Mesendoderm (in vitro differentiated cells): ENCODE data around the gene NPAS3.

ENCODE experiments used
- DNase-seq: peaks from one replicate; pipeline ENCODE4 v3.0.0; 2013
- H2AK5ac ChIP-seq: 2 replicates; pipeline ENCODE4 v1.6.1; 2013; ENCODE audit warnings: low read length, inconsistent platforms
- H2BK120ac ChIP-seq: 2 replicates; pipeline ENCODE4 v1.6.1; 2013; ENCODE audit warnings: low read depth, mild to moderate bottlenecking, low read length, moderate library complexity, mixed read lengths
- H2BK15ac ChIP-seq: replicated peaks from 2 replicates; pipeline ENCODE4 v1.6.1; 2013; ENCODE audit warnings: low read depth, mild to moderate bottlenecking, moderate library complexity
- H2BK5ac ChIP-seq: 2 replicates; pipeline ENCODE4 v1.6.1; 2013; ENCODE audit warnings: low read length, inconsistent platforms
- H3K18ac ChIP-seq: 2 replicates; pipeline ENCODE4 v1.6.1; 2013; ENCODE audit warnings: mild to moderate bottlenecking, low read length, mixed read lengths
- H3K23ac ChIP-seq: one replicate; pipeline ENCODE4 v1.6.1; 2013; ENCODE audit warnings: low read length
- H3K27ac ChIP-seq: 2 replicates; pipeline ENCODE4 v1.5.1; 2013; ENCODE audit warnings: low read depth, mild to moderate bottlenecking, inconsistent platforms, low read length, moderate library complexity
- H3K27me3 ChIP-seq: 2 replicates; pipeline ENCODE4 v1.6.1; 2013; ENCODE audit warnings: low read length, control low read depth, mild to moderate bottlenecking, inconsistent platforms; ENCODE audit not compliant: insufficient read depth, poor library complexity
- H3K36me3 ChIP-seq: 2 replicates; pipeline ENCODE4 v1.6.1; 2013; ENCODE audit warnings: low read length, inconsistent platforms; ENCODE audit not compliant: control insufficient read depth, insufficient read depth
- H3K4ac ChIP-seq: one replicate; pipeline ENCODE4 v1.6.1; 2013; ENCODE audit warnings: low read depth, mild to moderate bottlenecking, low read length, moderate library complexity
- H3K4me1 ChIP-seq: 2 replicates; pipeline ENCODE4 v1.6.1; 2013; ENCODE audit warnings: low read depth, low read length, inconsistent platforms; ENCODE audit not compliant: control insufficient read depth
- H3K4me2 ChIP-seq: 2 replicates; pipeline ENCODE4 v1.6.1; 2013; ENCODE audit warnings: low read length
- H3K4me3 ChIP-seq: 2 replicates; pipeline ENCODE4 v1.5.1; 2013; ENCODE audit warnings: mild to moderate bottlenecking, low read length
- H3K56ac ChIP-seq: one replicate; pipeline ENCODE4 v1.6.1; 2013; ENCODE audit warnings: low read length
- H3K79me1 ChIP-seq: 2 replicates; pipeline ENCODE4 v1.6.1; 2013; ENCODE audit warnings: low read length, inconsistent platforms
- H3K79me2 ChIP-seq: 2 replicates; pipeline ENCODE4 v1.6.1; 2013; ENCODE audit warnings: mild to moderate bottlenecking, low read length; ENCODE audit not compliant: control insufficient read depth, insufficient read depth
- H3K9ac ChIP-seq: 2 replicates; pipeline ENCODE4 v1.6.1; 2013; ENCODE audit warnings: low read length, inconsistent platforms
- H4K5ac ChIP-seq: one replicate; pipeline ENCODE4 v1.6.1; 2013; ENCODE audit warnings: low read length
- H4K8ac ChIP-seq: one replicate; pipeline ENCODE4 v1.6.1; 2013; ENCODE audit warnings: low read depth, mild to moderate bottlenecking, control low read depth, low read length, moderate library complexity
- WGBS: extraction: QIAGEN DNeasy Blood & Tissue Kit; methylation state at CpG from one replicate; pipeline ENCODE4 v1.1.7; 2013; ENCODE audit warnings: low lambda C conversion rate, missing lambda C conversion rate; ENCODE audit not compliant: insufficient coverage; ENCODE audit errors: extremely low coverage; 5-methylcytosine and 5-hydroxymethylcytosine counted together

NPAS3 gene

GRCh38 chr14:33792009-33792719 lies 853.5 kb downstream of the NPAS3 start:
- H3K9ac ChIP-seq, result no peak overlapping the region
- H3K79me2 ChIP-seq, result no peaks in the 10 kb centered on the region
- H2BK120ac ChIP-seq, result no peak overlapping the region
- no peak overlapping the region for H2BK15ac ChIP-seq
- WGBS, result no CpG with 5 or more reads among the region's 8 CpGs
- H3K23ac ChIP-seq, result no peak overlapping the region
- H3K4me3 ChIP-seq, result no peak overlapping the region
- no peak overlapping the region for H3K56ac ChIP-seq
- H3K27ac ChIP-seq, result no peak overlapping the region
- no peak overlapping the region for H2AK5ac ChIP-seq
- H3K4me2 ChIP-seq, result no peak overlapping the region
- no peak overlapping the region for H3K18ac ChIP-seq
- H3K79me1 ChIP-seq, result no peaks in the 10 kb centered on the region
- H4K5ac ChIP-seq, result no peak overlapping the region
- H3K36me3 ChIP-seq, result no peaks in the 10 kb centered on the region
- H4K8ac ChIP-seq, result no peak overlapping the region
- no peak overlapping the region for H2BK5ac ChIP-seq
- H3K4ac ChIP-seq, result no peak overlapping the region
- H3K4me1 ChIP-seq, result no peaks in the 10 kb centered on the region
- H3K27me3 ChIP-seq, result no peaks in the 10 kb centered on the region
- no peak for DNase-seq

DNA sequence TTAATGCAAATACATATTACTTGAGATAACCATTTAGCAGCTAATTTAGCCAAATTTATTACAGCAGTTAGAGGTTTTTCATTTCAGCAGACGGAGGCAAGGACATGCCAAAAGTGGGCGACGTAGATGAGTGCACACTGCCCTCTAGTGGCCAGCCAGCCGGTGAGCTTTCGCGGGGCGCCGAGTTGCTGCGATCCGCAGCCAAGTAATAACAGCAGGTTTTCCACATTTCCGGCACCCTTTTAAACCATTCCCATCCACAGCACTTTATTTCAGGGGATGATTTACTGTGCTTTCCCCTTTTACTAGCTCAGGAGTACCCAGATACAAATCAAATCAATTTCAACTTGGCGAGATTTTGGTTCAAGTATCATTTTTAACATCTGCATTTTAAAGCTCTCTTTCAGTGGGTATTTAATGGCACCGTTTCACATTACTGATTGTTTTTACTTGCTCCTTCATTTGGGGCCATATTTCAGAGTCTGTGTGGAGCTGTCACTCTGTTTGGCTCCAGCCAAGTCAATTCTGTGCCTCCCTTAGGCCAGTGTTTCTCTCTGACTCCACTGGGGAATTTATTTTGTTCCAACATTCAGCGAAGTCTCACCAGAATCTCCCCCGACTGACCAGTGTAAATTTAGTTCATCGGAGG lies 854.2 kb downstream of the NPAS3 start:
- H3K4me1 ChIP-seq, result no peaks in the 10 kb centered on the region
- H3K23ac ChIP-seq, result no peak overlapping the region
- H3K27ac ChIP-seq, result no peak overlapping the region
- H2BK15ac ChIP-seq, result no peak overlapping the region
- H3K79me2 ChIP-seq, result no peaks in the 10 kb centered on the region
- DNase-seq, result peak; percentile 72
- no peak overlapping the region for H2BK120ac ChIP-seq
- no CpG with 5 or more reads among the region's 16 CpGs for WGBS
- H3K18ac ChIP-seq, result peak overlapping the region; percentile 40
- H3K36me3 ChIP-seq, result no peaks in the 10 kb centered on the region
- no peak overlapping the region for H3K56ac ChIP-seq
- no peak overlapping the region for H4K5ac ChIP-seq
- no peak overlapping the region for H3K4me2 ChIP-seq
- no peak overlapping the region for H2AK5ac ChIP-seq
- H3K27me3 ChIP-seq, result no peaks in the 10 kb centered on the region
- no peak overlapping the region for H2BK5ac ChIP-seq
- H4K8ac ChIP-seq, result no peak overlapping the region
- no peak overlapping the region for H3K4me3 ChIP-seq
- H3K4ac ChIP-seq, result no peak overlapping the region
- no peaks in the 10 kb centered on the region for H3K79me1 ChIP-seq
- no peak overlapping the region for H3K9ac ChIP-seq

- no peaks in the 10 kb centered on the region for H3K79me1 ChIP-seq
- H2AK5ac ChIP-seq, result no peak overlapping the region
- H4K5ac ChIP-seq, result no peak overlapping the region
- H3K27me3 ChIP-seq, result no peaks in the 10 kb centered on the region
- no peak overlapping the region for H3K4ac ChIP-seq
- no peak overlapping the region for H3K56ac ChIP-seq
- H3K36me3 ChIP-seq, result no peaks in the 10 kb centered on the region
- no peaks in the 10 kb centered on the region for H3K4me1 ChIP-seq
- no peak overlapping the region for H3K18ac ChIP-seq
- H3K27ac ChIP-seq, result no peak overlapping the region
- no peak overlapping the region for H3K9ac ChIP-seq
- no peak for DNase-seq
- H3K23ac ChIP-seq, result no peak overlapping the region
- no peak overlapping the region for H2BK120ac ChIP-seq
- no peak overlapping the region for H3K4me2 ChIP-seq
- H3K79me2 ChIP-seq, result no peaks in the 10 kb centered on the region
- H4K8ac ChIP-seq, result no peak overlapping the region
- no CpG with 5 or more reads among the region's 11 CpGs for WGBS
- H2BK5ac ChIP-seq, result no peak overlapping the region
- H2BK15ac ChIP-seq, result no peak overlapping the region
- no peak overlapping the region for H3K4me3 ChIP-seq
Measured at GRCh38 chr14:33793398-33794110, 854.9 kb downstream of the NPAS3 start.

DNA sequence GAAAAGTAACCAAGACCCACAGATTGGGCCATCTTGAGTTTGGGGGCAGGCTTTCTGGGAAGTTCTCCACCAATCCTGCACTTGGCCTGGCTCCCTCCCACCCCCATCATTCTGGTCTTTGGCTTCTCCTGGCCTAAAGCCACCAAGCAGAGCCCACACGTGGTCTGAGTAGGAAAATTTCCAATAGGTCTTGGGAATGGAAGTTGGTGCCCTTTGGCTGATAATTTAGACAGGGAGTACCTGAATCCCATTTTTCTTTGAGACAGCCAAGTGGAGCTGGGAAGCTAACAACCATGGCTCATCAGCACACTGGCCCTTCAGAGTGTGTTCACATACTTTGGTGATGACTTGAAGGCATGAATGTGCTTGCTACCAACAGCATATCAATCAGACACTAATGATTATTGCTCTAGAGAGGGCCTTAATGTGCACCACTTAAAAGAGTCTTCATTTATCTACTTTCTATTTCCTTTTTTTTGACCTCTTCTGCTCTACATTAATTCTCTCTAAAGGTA lies 856.2 kb downstream of the NPAS3 start:
- Histone ChIP-seq H3K4ac (no peak overlapping the region), H3K27ac (no peak overlapping the region), H3K27me3 (no peaks in the 10 kb centered on the region), H3K4me3 (no peak overlapping the region), H3K56ac (no peak overlapping the region), H3K4me1 (no peaks in the 10 kb centered on the region), H4K8ac (no peak overlapping the region), H3K36me3 (no peaks in the 10 kb centered on the region), H3K18ac (no peak overlapping the region), H3K79me1 (no peaks in the 10 kb centered on the region), H2BK5ac (no peak overlapping the region), H3K9ac (no peak overlapping the region), H3K79me2 (no peaks in the 10 kb centered on the region), H4K5ac (no peak overlapping the region), H2BK15ac (no peak overlapping the region), H2BK120ac (no peak overlapping the region), H2AK5ac (no peak overlapping the region), H3K23ac (no peak overlapping the region), H3K4me2 (no peak overlapping the region)
- no CpG with 5 or more reads among the region's 1 CpG for WGBS
- DNase-seq, result no peak

DNA sequence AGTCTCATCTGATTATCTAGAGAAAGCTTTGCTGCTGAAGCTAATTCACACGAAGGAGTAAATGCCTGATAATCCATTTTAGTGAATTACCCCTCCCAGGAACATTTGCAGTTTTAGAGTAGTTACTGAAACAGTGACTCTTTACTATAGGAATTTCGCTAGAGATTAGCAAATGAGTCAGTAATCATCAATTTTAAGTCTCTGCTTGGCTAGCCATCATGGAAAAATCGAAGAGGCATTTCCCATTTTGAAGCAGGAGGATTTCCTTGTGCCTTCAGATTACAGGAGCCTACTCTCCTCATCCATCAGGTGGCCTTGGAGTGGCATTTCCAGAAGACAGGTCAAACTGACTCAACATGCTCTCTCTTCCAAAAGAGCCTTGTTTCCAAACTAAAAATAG lies 857.7 kb downstream of the NPAS3 start:
- DNase-seq, result peak; percentile 57
- H3K27me3 ChIP-seq, result no peaks in the 10 kb centered on the region
- H3K23ac ChIP-seq, result no peak overlapping the region
- H3K4me2 ChIP-seq, result no peak overlapping the region
- no peak overlapping the region for H3K27ac ChIP-seq
- no peaks in the 10 kb centered on the region for H3K79me1 ChIP-seq
- H3K4me1 ChIP-seq, result no peaks in the 10 kb centered on the region
- H3K9ac ChIP-seq, result no peak overlapping the region
- H3K18ac ChIP-seq, result no peak overlapping the region
- H3K79me2 ChIP-seq, result no peaks in the 10 kb centered on the region
- no peak overlapping the region for H2BK120ac ChIP-seq
- H3K4ac ChIP-seq, result no peak overlapping the region
- H3K36me3 ChIP-seq, result no peaks in the 10 kb centered on the region
- H3K56ac ChIP-seq, result no peak overlapping the region
- H2BK5ac ChIP-seq, result no peak overlapping the region
- H2AK5ac ChIP-seq, result no peak overlapping the region
- no peak overlapping the region for H4K8ac ChIP-seq
- no peak overlapping the region for H4K5ac ChIP-seq
- no CpG with 5 or more reads among the region's 3 CpGs for WGBS
- H2BK15ac ChIP-seq, result no peak overlapping the region
- H3K4me3 ChIP-seq, result no peak overlapping the region
